GM10266 (cell line): ENCODE data around the gene SIPA1L2.

Experiments
- DNase-seq: peaks from one replicate; pipeline ENCODE4 v3.0.0; 2012; ENCODE audit errors: extremely low spot score
- TF ChIP-seq, protein P1 (sequence below): IDR thresholded peaks from 2 replicates; pipeline ENCODE4 v1.5.1; 2012; ENCODE audit warnings: mild to moderate bottlenecking, low read depth; ENCODE audit not compliant: control insufficient read depth, insufficient read depth; ENCODE audit errors: missing control alignments

The SIPA1L2 gene

DNA sequence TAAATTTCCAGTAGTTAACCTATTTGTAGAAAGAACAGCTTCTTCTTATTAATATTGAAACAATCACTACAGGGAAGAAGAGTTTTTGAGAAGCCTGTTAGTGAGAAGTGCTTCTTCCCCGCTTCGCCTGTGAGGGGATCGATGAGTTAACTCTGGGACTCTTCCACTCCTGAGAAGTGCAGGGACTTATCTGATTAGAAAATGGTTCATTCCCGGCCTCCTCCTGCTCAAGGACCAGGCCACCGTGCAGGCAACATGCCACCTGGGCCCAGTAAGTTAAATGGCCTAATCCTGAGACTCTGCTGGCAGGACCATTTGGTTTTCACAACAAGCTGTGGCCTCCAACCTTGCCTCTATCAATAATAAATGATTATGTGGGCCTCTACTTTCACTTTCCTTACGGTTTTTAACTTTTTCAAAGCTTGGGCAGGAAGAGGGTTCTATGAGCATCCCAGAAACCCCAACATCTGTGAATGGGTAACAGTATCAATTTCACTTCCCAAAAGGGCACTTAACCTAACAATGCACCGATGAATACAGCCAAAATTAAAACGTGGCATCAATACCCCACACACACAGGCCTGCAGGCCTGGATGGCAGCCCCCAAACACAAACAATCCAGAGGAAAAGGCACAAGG is 33.1 kb downstream of the SIPA1L2 start:
- TF ChIP-seq, protein P1, sequence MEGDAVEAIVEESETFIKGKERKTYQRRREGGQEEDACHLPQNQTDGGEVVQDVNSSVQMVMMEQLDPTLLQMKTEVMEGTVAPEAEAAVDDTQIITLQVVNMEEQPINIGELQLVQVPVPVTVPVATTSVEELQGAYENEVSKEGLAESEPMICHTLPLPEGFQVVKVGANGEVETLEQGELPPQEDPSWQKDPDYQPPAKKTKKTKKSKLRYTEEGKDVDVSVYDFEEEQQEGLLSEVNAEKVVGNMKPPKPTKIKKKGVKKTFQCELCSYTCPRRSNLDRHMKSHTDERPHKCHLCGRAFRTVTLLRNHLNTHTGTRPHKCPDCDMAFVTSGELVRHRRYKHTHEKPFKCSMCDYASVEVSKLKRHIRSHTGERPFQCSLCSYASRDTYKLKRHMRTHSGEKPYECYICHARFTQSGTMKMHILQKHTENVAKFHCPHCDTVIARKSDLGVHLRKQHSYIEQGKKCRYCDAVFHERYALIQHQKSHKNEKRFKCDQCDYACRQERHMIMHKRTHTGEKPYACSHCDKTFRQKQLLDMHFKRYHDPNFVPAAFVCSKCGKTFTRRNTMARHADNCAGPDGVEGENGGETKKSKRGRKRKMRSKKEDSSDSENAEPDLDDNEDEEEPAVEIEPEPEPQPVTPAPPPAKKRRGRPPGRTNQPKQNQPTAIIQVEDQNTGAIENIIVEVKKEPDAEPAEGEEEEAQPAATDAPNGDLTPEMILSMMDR = no peak
- DNase-seq = no peak

DNA sequence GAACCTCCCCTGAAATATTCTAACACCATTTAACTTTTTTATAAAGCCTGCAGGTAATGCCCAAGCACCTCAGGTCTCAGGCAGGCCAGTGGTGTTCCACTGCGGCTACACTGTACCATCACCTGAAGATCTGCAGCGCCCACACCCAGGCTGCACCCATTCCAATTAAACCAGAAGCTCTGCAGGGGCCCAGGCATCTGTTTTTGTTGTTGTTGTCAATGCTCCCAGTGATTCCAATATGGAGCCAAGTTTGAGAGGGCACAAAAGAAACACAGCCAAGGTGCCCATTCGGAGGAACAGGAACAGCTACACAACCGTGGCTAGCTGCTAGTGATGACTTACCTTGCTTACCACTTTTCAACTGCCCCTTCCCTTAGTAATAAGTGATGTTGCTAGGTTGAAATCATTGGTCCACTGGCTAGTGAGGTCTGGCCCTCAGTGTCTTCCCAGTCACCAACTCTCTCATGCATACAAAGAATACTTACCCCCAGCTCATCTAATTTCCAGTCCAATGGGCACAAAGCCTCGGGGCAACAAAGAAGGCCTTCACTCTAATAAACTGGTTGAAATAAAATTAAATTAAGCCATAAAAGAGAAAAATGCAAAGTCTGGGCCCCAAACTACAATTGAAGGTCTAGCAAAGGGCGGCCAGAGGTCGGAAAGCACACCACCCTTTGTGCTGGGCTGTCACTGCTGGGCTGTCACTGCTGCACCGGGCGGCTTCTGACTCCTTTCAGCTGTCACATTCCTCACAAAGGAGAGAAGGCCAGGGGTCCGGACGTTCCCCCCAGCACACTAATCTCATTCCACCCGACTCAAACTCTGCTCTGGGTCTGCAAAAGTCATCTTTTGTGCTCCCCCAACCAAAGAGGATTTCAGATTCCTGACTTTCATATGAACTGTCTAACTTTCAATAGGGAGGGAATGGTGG is 34.9 kb downstream of the SIPA1L2 start:
- TF ChIP-seq, protein P1 = no peak
- no peak for DNase-seq

DNA sequence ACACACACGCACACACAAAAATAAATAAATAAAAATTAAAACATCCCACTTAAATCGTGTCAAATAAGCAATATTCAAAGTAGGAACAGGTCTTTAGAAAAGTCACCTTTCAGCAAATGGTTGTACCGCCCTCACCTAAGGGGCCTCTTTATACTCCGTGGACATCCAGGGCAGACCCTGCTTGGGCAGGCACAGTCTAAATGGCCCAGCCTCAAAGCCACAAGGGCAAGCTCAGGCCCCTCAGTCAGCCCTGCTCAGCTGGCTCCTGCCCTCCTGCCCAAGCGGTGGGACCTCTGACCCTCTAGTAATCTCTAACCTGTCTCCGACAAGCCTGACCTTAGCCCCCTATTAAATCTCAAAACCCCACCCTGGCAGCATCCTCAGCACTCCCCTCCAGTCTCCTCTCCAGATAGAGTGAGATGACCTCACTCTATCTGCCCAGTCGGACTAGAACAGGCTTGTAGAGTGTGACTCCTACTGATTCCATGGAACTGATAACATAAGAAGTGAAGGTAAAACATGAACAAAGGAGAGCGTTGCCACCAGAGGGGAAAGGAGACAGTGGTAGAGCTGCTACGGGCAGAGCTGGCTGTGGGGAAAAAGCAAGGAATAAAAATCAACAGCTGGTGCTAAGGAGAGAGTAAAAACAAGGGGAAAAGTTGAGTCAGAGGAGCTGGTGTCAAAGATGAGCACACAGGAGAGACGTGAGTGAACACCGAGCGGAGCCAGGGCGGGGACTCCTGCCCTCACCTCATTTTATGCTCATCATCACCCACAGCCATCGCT is 36.0 kb downstream of the SIPA1L2 start:
- DNase-seq = no peak

DNA sequence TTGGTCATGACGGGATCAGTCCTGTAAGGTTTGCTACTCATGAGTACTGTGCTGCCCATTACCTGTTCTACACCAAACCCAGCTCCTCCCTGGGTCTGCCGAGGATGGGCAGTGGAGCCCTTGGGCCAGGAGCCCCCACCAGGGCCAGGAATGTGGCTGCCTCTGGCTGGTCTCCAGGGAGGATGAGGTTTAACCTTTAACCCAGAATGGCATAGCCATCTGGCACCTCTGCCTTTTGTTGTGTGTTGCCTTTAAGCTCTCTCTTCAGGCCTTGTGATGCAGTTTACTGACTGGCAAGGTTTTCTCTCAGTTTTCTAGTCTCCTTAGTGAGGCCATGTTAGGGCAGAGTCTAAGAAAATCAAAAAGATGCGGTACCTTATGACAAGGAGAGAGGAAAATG is 38.6 kb downstream of the SIPA1L2 start:
- DNase-seq = no peak
- TF ChIP-seq, protein P1 = no peak

More for the DNA sequence above, 36.0 kb downstream of the SIPA1L2 start:
- TF ChIP-seq, protein P1 = no peak

DNA sequence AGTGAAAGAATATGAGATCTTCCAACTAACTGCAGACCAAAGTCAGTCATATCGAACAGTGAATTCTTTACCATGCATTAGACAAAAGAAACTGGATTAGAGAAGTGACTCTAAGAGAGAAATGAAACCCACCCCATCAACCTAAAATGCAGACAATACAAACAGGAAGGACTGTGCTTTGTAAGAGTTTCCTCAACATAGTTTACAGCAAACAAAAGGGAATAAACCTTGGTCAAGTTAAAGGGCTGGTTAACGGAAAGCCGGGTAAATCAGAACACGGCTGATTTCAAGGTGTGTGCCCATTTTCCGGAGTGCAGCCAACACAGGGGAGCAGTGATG is 39.2 kb downstream of the SIPA1L2 start:
- TF ChIP-seq, protein P1 = no peak
- no peak for DNase-seq

DNA sequence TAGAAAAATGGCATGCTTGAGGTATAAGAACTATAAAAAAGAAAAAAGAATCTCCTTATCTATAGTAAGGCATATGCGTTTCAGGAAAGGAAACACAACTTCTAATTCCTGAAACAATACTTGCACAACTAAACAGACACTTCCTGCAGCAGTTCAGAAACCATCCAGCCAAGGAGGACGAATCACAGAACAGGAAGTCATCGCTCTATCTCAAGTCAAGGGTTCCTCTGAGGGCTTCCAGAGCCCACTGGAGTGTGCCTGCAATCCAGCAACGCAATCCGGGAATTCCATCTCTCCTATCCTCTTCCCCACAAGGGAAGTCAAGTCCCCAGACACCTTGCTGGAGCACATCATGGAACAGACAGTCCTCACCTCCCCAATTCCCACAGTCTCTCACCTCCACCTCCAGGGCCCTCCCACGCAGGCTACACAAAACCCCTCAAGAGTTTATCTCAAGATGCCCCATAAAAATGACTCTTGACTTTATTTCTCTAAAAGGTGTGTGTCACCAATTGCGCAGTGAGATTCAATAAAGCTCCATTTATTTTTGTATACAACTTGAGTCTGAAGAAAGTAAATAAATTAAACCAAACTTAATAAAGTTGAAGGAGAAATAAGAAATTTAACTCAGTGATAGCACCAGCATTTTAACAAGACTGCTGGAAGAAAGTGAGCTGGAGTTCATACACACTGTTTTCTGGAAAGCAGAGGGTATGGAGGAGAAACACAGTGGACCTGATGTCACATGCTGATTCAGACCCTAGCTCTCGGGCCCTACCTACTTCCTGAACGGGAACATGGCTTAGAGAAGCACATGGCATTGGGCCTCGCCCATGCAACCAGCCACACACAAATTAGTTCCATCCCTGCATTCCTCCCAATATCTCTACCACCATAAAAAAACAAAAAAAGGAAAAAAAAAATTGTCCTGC is 39.9 kb downstream of the SIPA1L2 start:
- DNase-seq = no peak
- TF ChIP-seq, protein P1 = no peak
